Colonic mucosa (tissue), 4 donors: ENCODE results near the gene HNRNPUL1. TPM values are rescaled to one million over a fixed set of nuclear protein-coding genes. Genes with fewer than 3 reads are reported as not detected.

Source experiments
- DNase-seq: peaks from one replicate; pipeline ENCODE4 v3.0.0-alpha.2; 2020
- H3K27ac ChIP-seq: fragments of 200-600 bp; one replicate; pipeline ENCODE4 v1.8.0; 2021
- H3K27me3 ChIP-seq: fragments of 200-600 bp; one replicate; pipeline ENCODE4 v1.8.0; 2021
- H3K36me3 ChIP-seq: fragments of 200-600 bp; one replicate; pipeline ENCODE4 v1.8.0; 2021
- H3K4me1 ChIP-seq: fragments of 200-600 bp; one replicate; pipeline ENCODE4 v1.8.0; 2021; ENCODE audit warnings: mild to moderate bottlenecking
- H3K4me3 ChIP-seq: fragments of 200-600 bp; one replicate; pipeline ENCODE4 v1.8.0; 2021
- H3K9ac ChIP-seq, 2 donors: one replicate each; pipeline ENCODE4 v1.7.0; 2013; ENCODE audit warnings: control low read depth in 2 of 2, low read depth in 2 of 2, low read length in 2 of 2
- H3K9me3 ChIP-seq: fragments of 200-600 bp; one replicate; pipeline ENCODE4 v1.8.0; 2021
- CTCF ChIP-seq: fragments of 200-600 bp; IDR thresholded peaks from one replicate; pipeline ENCODE4 v1.8.0; 2022; ENCODE audit warnings: antibody characterized with exemption, mild to moderate bottlenecking
- intact Hi-C: fragments of 100-400 bp; cut with DNase I; formaldehyde crosslinking; loops from one replicate; pipeline ENCODE4 v1.14.1; 2022
- total RNA-seq, 2 donors: library from RNA; stranded (reverse); fragmentation: NEBNext Ultra II Directional in 1 of 2; extraction: Animal tissue kit (Norgen Biotek cat#: 25700) in 1 of 2; gene quantifications; one replicate each; pipeline ENCODE4 v1.2.1, GENCODE V29; 2021
- donor health status: healthy.
- donor health status: DM: no; HTN: no; CAD: no.
- donor health status: DM: no; HTN: no; CAD: no.

HNRNPUL1 gene
- total RNA-seq, 2 donors from 2014 or later, result 179 to 233 TPM

GRCh38 chr19:41230067-41230857, 33.9 kb upstream of the HNRNPUL1 start:
- H3K36me3 ChIP-seq, result no peaks in the 10 kb centered on the region
- H3K9me3 ChIP-seq, result no peaks in the 10 kb centered on the region
- H3K27me3 ChIP-seq, result no peaks in the 10 kb centered on the region
- intact Hi-C loops, result no loop called here
- no peak for TF ChIP-seq CTCF
- no peak for DNase-seq
- peaks cover 5% of the 10 kb centered on the region for H3K4me1 ChIP-seq
- no peak overlapping the region for H3K4me3 ChIP-seq
- no peak overlapping the region for H3K27ac ChIP-seq
- H3K9ac ChIP-seq, result no peak overlapping the region

- TF ChIP-seq CTCF, result no peak
- Histone ChIP-seq H3K9ac (no peak overlapping the region), H3K4me1 (no peaks in the 10 kb centered on the region), H3K36me3 (no peaks in the 10 kb centered on the region), H3K4me3 (no peak overlapping the region), H3K27me3 (no peaks in the 10 kb centered on the region), H3K9me3 (no peaks in the 10 kb centered on the region), H3K27ac (no peak overlapping the region)
- intact Hi-C loops, result no loop called here
- DNase-seq, result no peak
Measured at GRCh38 chr19:41232686-41233085, 31.5 kb upstream of the HNRNPUL1 start.

DNA sequence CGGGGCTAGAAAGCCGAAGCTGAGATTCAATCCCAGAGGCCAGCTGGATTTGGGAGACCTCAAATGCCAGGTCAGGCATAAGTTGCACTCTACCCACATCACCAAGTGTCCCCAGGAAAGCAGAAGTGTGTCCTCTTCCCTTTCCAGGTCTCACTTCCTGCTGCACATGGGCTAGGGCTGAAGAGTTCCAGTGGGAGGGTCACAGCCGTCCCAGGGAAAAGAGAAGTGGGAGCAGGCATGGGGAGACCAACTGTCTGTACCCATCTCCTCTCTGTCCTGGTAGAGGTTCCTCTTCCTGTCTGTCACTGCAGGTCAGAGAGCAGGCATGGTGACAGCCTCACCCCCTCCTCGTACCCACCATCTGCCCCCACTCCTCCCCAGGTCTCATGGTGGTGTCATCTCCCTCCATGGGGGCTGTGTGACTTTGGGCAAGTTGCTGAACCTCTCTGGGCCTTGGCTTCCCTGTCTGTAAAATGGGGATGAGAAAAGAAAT, 30.4 kb upstream of the HNRNPUL1 start:
- DNase-seq, result no peak

GRCh38 chr19:41234512-41235168, 29.5 kb upstream of the HNRNPUL1 start:
- no peak for DNase-seq
- intact Hi-C loops, result no loop called here
- no peak for TF ChIP-seq CTCF
- Histone ChIP-seq H3K27me3 (no peaks in the 10 kb centered on the region), H3K4me1 (no peaks in the 10 kb centered on the region), H3K9ac (no peak overlapping the region), H3K36me3 (no peaks in the 10 kb centered on the region), H3K27ac (no peak overlapping the region), H3K9me3 (no peaks in the 10 kb centered on the region), H3K4me3 (no peak overlapping the region)

More for the DNA sequence above, 30.4 kb upstream of the HNRNPUL1 start:
- Histone ChIP-seq H3K27ac (no peak overlapping the region), H3K9me3 (no peaks in the 10 kb centered on the region), H3K36me3 (no peaks in the 10 kb centered on the region), H3K4me3 (no peak overlapping the region), H3K9ac (no peak overlapping the region), H3K27me3 (no peaks in the 10 kb centered on the region), H3K4me1 (no peaks in the 10 kb centered on the region)
- no peak for TF ChIP-seq CTCF
- intact Hi-C loops, result no loop called here

- no peaks in the 10 kb centered on the region for H3K9me3 ChIP-seq
- H3K36me3 ChIP-seq, result no peaks in the 10 kb centered on the region
- no peak for DNase-seq
- H3K9ac ChIP-seq, result no peak overlapping the region
- H3K4me3 ChIP-seq, result no peak overlapping the region
- H3K27me3 ChIP-seq, result no peaks in the 10 kb centered on the region
- no peak for TF ChIP-seq CTCF
- intact Hi-C loops, result no loop called here
- H3K27ac ChIP-seq, result no peak overlapping the region
- no peaks in the 10 kb centered on the region for H3K4me1 ChIP-seq
Measured at GRCh38 chr19:41235480-41235879, 28.7 kb upstream of the HNRNPUL1 start.
